ENCODE data around the gene TSPAN16. TPM values are rescaled to one million over a fixed set of nuclear protein-coding genes. Genes with fewer than 3 reads are reported as not detected.

TSPAN16 gene
- total RNA-seq, 3 donors from 2014 or later (not counting 1 experiment from before 2014, with no cell fraction given): not detected

- WGBS (ENCODE audit: insufficient coverage): 97% methylated on average over 17 of the region's 17 CpGs
- DNase-seq (no peak), ATAC-seq (no peak)
- H3K4me3 ChIP-seq (ENCODE audit: low read length): no peak overlapping the region
- no peak overlapping the region for H3K27ac Mint-ChIP-seq
- no peaks in the 10 kb centered on the region for H3K9me3 ChIP-seq (ENCODE audit: control insufficient read depth, insufficient read depth, low read length)
- intact Hi-C loops (cut with micrococcal nuclease): no loop called here
- no peaks in the 10 kb centered on the region for H3K9me3 Mint-ChIP-seq
- H3K4me1 Mint-ChIP-seq: peaks cover 18 to 30% of the 10 kb centered on the region in 2 donors
- no peaks in the 10 kb centered on the region for H3K27me3 ChIP-seq (ENCODE audit: control insufficient read depth, insufficient read depth, low read length)
- H3K4me1 ChIP-seq (ENCODE audit: control insufficient read depth, insufficient read depth, low read length): peaks cover 33% of the 10 kb centered on the region
- H3K36me3 ChIP-seq (ENCODE audit: control insufficient read depth, insufficient read depth, low read length): no peaks in the 10 kb centered on the region
- H3K4me3 Mint-ChIP-seq: no peak overlapping the region
- H3K27ac ChIP-seq (ENCODE audit: low read length): no peak overlapping the region
- TF ChIP-seq, protein P1, sequence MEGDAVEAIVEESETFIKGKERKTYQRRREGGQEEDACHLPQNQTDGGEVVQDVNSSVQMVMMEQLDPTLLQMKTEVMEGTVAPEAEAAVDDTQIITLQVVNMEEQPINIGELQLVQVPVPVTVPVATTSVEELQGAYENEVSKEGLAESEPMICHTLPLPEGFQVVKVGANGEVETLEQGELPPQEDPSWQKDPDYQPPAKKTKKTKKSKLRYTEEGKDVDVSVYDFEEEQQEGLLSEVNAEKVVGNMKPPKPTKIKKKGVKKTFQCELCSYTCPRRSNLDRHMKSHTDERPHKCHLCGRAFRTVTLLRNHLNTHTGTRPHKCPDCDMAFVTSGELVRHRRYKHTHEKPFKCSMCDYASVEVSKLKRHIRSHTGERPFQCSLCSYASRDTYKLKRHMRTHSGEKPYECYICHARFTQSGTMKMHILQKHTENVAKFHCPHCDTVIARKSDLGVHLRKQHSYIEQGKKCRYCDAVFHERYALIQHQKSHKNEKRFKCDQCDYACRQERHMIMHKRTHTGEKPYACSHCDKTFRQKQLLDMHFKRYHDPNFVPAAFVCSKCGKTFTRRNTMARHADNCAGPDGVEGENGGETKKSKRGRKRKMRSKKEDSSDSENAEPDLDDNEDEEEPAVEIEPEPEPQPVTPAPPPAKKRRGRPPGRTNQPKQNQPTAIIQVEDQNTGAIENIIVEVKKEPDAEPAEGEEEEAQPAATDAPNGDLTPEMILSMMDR (IDR thresholded peaks at IDR 0.05): no peak
- H3K27me3 Mint-ChIP-seq (ENCODE audit: low read depth in 2 of 2): no peaks in the 10 kb centered on the region
- no peaks in the 10 kb centered on the region for H3K36me3 Mint-ChIP-seq
Measured at GRCh38 chr19:11335449-11336146, 39.6 kb downstream of the TSPAN16 start.

- peak overlapping the region; percentile 62 for H3K4me3 Mint-ChIP-seq
- Histone ChIP-seq H3K27me3 (ENCODE audit: control insufficient read depth, insufficient read depth, low read length) (no peaks in the 10 kb centered on the region), H3K36me3 (ENCODE audit: control insufficient read depth, insufficient read depth, low read length) (no peaks in the 10 kb centered on the region), H3K4me3 (ENCODE audit: low read length) (no peak overlapping the region), H3K9me3 (ENCODE audit: control insufficient read depth, insufficient read depth, low read length) (no peaks in the 10 kb centered on the region), H3K27ac (ENCODE audit: low read length) (no peak overlapping the region), H3K4me1 (ENCODE audit: control insufficient read depth, insufficient read depth, low read length) (peaks cover 33% of the 10 kb centered on the region)
- peaks cover 18 to 30% of the 10 kb centered on the region in 2 donors for H3K4me1 Mint-ChIP-seq
- H3K36me3 Mint-ChIP-seq: no peaks in the 10 kb centered on the region
- H3K27ac Mint-ChIP-seq: peak overlapping the region; percentile 53 to 56
- H3K9me3 Mint-ChIP-seq: no peaks in the 10 kb centered on the region
- 23% methylated on average over 14 of the region's 14 CpGs for WGBS (ENCODE audit: insufficient coverage)
- peak in 1 of 2 donors; percentile 29 for DNase-seq
- intact Hi-C loops (cut with micrococcal nuclease): no loop called here
- TF ChIP-seq, protein P1 (IDR thresholded peaks at IDR 0.05): no peak
- H3K27me3 Mint-ChIP-seq (ENCODE audit: low read depth in 2 of 2): no peaks in the 10 kb centered on the region
- ATAC-seq: peak; percentile 17 to 69 (median 61)
Measured at GRCh38 chr19:11337080-11337479, 41.1 kb downstream of the TSPAN16 start.

- TF ChIP-seq, protein P1 (IDR thresholded peaks at IDR 0.05): no peak
- Histone ChIP-seq H3K27ac (ENCODE audit: low read length) (no peak overlapping the region), H3K4me1 (ENCODE audit: control insufficient read depth, insufficient read depth, low read length) (peaks cover 33% of the 10 kb centered on the region), H3K36me3 (ENCODE audit: control insufficient read depth, insufficient read depth, low read length) (no peaks in the 10 kb centered on the region), H3K4me3 (ENCODE audit: low read length) (no peak overlapping the region), H3K27me3 (ENCODE audit: control insufficient read depth, insufficient read depth, low read length) (no peaks in the 10 kb centered on the region), H3K9me3 (ENCODE audit: control insufficient read depth, insufficient read depth, low read length) (no peaks in the 10 kb centered on the region)
- Mint-ChIP-seq H3K4me1 (peaks cover 18 to 30% of the 10 kb centered on the region in 2 donors), H3K27me3 (ENCODE audit: low read depth in 2 of 2) (no peaks in the 10 kb centered on the region), H3K27ac (peak overlapping the region; percentile 56 to 81), H3K9me3 (no peaks in the 10 kb centered on the region), H3K36me3 (no peaks in the 10 kb centered on the region), H3K4me3 (peak overlapping the region; percentile 62)
- ATAC-seq: no peak
- no peak for DNase-seq
- WGBS (ENCODE audit: insufficient coverage): 97% methylated on average over 7 of the region's 7 CpGs
- intact Hi-C loops (cut with micrococcal nuclease): no loop called here
Measured at GRCh38 chr19:11338121-11338520, 42.2 kb downstream of the TSPAN16 start.

Measured in natural killer cell (primary cell).